MM.1S (cell line): ENCODE results near the gene CAB39L.

Source experiments
- DNase-seq: peaks from one replicate; pipeline ENCODE4 v3.0.0-alpha.2; 2015
- H2AFZ ChIP-seq: fragments of 300-600 bp; sonication (generic); 2 replicates; pipeline ENCODE4 v1.6.0; 2016; ENCODE audit warnings: antibody characterized with exemption, low read length
- H3F3A ChIP-seq: fragments of 300-600 bp; sonication (generic); 2 replicates; pipeline ENCODE4 v1.6.1; 2016; ENCODE audit warnings: mild to moderate bottlenecking, antibody characterized with exemption, low read length, moderate library complexity, mixed read lengths; ENCODE audit not compliant: insufficient read depth
- H3K27ac ChIP-seq: fragments of 300-600 bp; sonication (generic); 2 replicates; pipeline ENCODE4 v1.5.1; 2016; ENCODE audit warnings: mild to moderate bottlenecking, low read length
- H3K27me3 ChIP-seq: fragments of 300-600 bp; sonication (generic); replicated peaks from 2 replicates; pipeline ENCODE4 v1.6.0; 2016; ENCODE audit warnings: low read length; ENCODE audit not compliant: insufficient read depth
- H3K36me3 ChIP-seq: fragments of 300-600 bp; sonication (generic); replicated peaks from 2 replicates; pipeline ENCODE4 v1.6.1; 2016; ENCODE audit warnings: mild to moderate bottlenecking, low read length, mixed read lengths; ENCODE audit not compliant: insufficient read depth
- H3K4me1 ChIP-seq: fragments of 300-600 bp; sonication (generic); 2 replicates; pipeline ENCODE4 v1.6.1; 2016; ENCODE audit warnings: low read length, mixed read lengths
- H3K4me2 ChIP-seq: fragments of 300-600 bp; sonication (generic); 2 replicates; pipeline ENCODE4 v1.6.0; 2016; ENCODE audit warnings: low read depth, low read length
- H3K4me3 ChIP-seq: fragments of 300-600 bp; sonication (generic); 2 replicates; pipeline ENCODE4 v1.5.1; 2016; ENCODE audit warnings: low read length, mixed read lengths
- H3K79me2 ChIP-seq: fragments of 300-600 bp; sonication (generic); 2 replicates; pipeline ENCODE4 v1.6.1; 2016; ENCODE audit warnings: mixed run types, low read length, mixed read lengths
- H3K9ac ChIP-seq: fragments of 300-600 bp; sonication (generic); 2 replicates; pipeline ENCODE4 v1.6.1; 2016; ENCODE audit warnings: low read length, mixed read lengths
- H3K9me2 ChIP-seq: fragments of 300-600 bp; sonication (generic); replicated peaks from 2 replicates; pipeline ENCODE4 v1.6.1; 2016; ENCODE audit warnings: mild to moderate bottlenecking, low read length, mixed read lengths; ENCODE audit not compliant: insufficient read depth
- H3K9me3 ChIP-seq: fragments of 300-600 bp; sonication (generic); replicated peaks from 2 replicates; pipeline ENCODE4 v1.6.1; 2016; ENCODE audit warnings: mild to moderate bottlenecking, low read length, mixed read lengths; ENCODE audit not compliant: insufficient read depth
- H4K20me1 ChIP-seq: fragments of 300-600 bp; sonication (generic); 2 replicates; pipeline ENCODE4 v1.6.1; 2016; ENCODE audit warnings: mild to moderate bottlenecking, low read length, moderate library complexity, mixed read lengths; ENCODE audit not compliant: insufficient read depth
- CTCF ChIP-seq: fragments of 300-600 bp; sonication (generic); IDR thresholded peaks from 2 replicates; pipeline ENCODE4 v1.5.1; 2016; ENCODE audit warnings: antibody characterized with exemption, low read length, mixed read lengths
- EZH2 ChIP-seq: fragments of 300-600 bp; sonication (generic); optimal IDR thresholded peaks from 2 replicates; pipeline ENCODE3; 2017; ENCODE audit warnings: low read depth, mild to moderate bottlenecking, antibody characterized with exemption, low read length, mixed read lengths
- EZH2phosphoT487 ChIP-seq: fragments of 300-600 bp; sonication (generic); IDR thresholded peaks from 2 replicates; pipeline ENCODE4 v1.6.1; 2018; ENCODE audit warnings: antibody characterized with exemption, low read length

The CAB39L gene

GRCh38 chr13:49341517-49341916 lies 102.3 kb downstream of the CAB39L start:
- DNase-seq = no peak
- no peak overlapping the region for H3K27ac ChIP-seq

GRCh38 chr13:49340161-49340560 lies 103.7 kb downstream of the CAB39L start:
- H3K27me3 ChIP-seq = no peaks in the 10 kb centered on the region
- no peaks in the 10 kb centered on the region for H3K9me3 ChIP-seq
- no peaks in the 10 kb centered on the region for H3K79me2 ChIP-seq
- DNase-seq = no peak
- H2AFZ ChIP-seq = no peak overlapping the region
- H3K4me2 ChIP-seq = no peak overlapping the region
- no peaks in the 10 kb centered on the region for H3F3A ChIP-seq
- TF ChIP-seq CTCF (no peak), EZH2 (no peak), EZH2phosphoT487 (no peak)
- no peak overlapping the region for H3K4me3 ChIP-seq
- H3K36me3 ChIP-seq = no peaks in the 10 kb centered on the region
- no peaks in the 10 kb centered on the region for H4K20me1 ChIP-seq
- H3K9ac ChIP-seq = no peak overlapping the region
- no peaks in the 10 kb centered on the region for H3K4me1 ChIP-seq
- no peaks in the 10 kb centered on the region for H3K9me2 ChIP-seq
- H3K27ac ChIP-seq = no peak overlapping the region

More at GRCh38 chr13:49341517-49341916, 102.3 kb downstream of the CAB39L start:
- H3K36me3 ChIP-seq = no peaks in the 10 kb centered on the region
- H3K4me1 ChIP-seq = no peaks in the 10 kb centered on the region
- H3F3A ChIP-seq = no peaks in the 10 kb centered on the region
- no peaks in the 10 kb centered on the region for H3K9me2 ChIP-seq
- H3K4me2 ChIP-seq = no peak overlapping the region
- no peak overlapping the region for H3K9ac ChIP-seq
- H3K9me3 ChIP-seq = no peaks in the 10 kb centered on the region
- TF ChIP-seq EZH2phosphoT487 = no peak
- no peak for TF ChIP-seq CTCF
- TF ChIP-seq EZH2 = no peak
- H3K79me2 ChIP-seq = no peaks in the 10 kb centered on the region
- H4K20me1 ChIP-seq = no peaks in the 10 kb centered on the region
- H3K27me3 ChIP-seq = no peaks in the 10 kb centered on the region
- H2AFZ ChIP-seq = no peak overlapping the region
- H3K4me3 ChIP-seq = no peak overlapping the region

- Histone ChIP-seq H2AFZ (no peak overlapping the region), H3F3A (no peaks in the 10 kb centered on the region), H3K27ac (no peak overlapping the region), H3K9me2 (no peaks in the 10 kb centered on the region), H3K79me2 (no peaks in the 10 kb centered on the region), H3K9me3 (no peaks in the 10 kb centered on the region), H3K9ac (no peak overlapping the region), H3K4me3 (no peak overlapping the region), H3K36me3 (no peaks in the 10 kb centered on the region), H3K4me1 (no peaks in the 10 kb centered on the region), H4K20me1 (no peaks in the 10 kb centered on the region), H3K4me2 (no peak overlapping the region), H3K27me3 (no peaks in the 10 kb centered on the region)
- no peak for DNase-seq
- TF ChIP-seq EZH2 = no peak
- no peak for TF ChIP-seq CTCF
- no peak for TF ChIP-seq EZH2phosphoT487
Observed at GRCh38 chr13:49336655-49337054, 107.2 kb downstream of the CAB39L start.

GRCh38 chr13:49330546-49330864 lies 113.4 kb downstream of the CAB39L start:
- Histone ChIP-seq H3K9ac (no peak overlapping the region), H3K79me2 (no peaks in the 10 kb centered on the region), H2AFZ (no peak overlapping the region), H3K36me3 (no peaks in the 10 kb centered on the region), H3K4me3 (no peak overlapping the region), H3K27ac (no peak overlapping the region), H4K20me1 (no peaks in the 10 kb centered on the region), H3K4me1 (no peaks in the 10 kb centered on the region), H3F3A (no peaks in the 10 kb centered on the region), H3K4me2 (no peak overlapping the region), H3K27me3 (no peaks in the 10 kb centered on the region), H3K9me3 (no peaks in the 10 kb centered on the region), H3K9me2 (no peaks in the 10 kb centered on the region)
- DNase-seq = no peak
- no peak for TF ChIP-seq EZH2
- TF ChIP-seq CTCF = no peak
- no peak for TF ChIP-seq EZH2phosphoT487
